Astrocyte of the spinal cord (primary cell): ENCODE measurements around the gene HLA-DMA.
A peak's percentile ranks its signal among the peaks of the same experiment; 100 is the strongest.

Experiments used
- DNase-seq: peaks from one replicate; pipeline ENCODE4 v3.0.0; 2011; ENCODE audit warnings: low read depth, low spot score
- H3K4me3 ChIP-seq: 2 replicates; pipeline ENCODE4 v1.5.1; 2011; ENCODE audit warnings: low read depth, mild to moderate bottlenecking, low read length, moderate library complexity
- CTCF ChIP-seq: IDR thresholded peaks from 2 replicates; pipeline ENCODE4 v1.5.1; 2012; ENCODE audit warnings: low read depth, mild to moderate bottlenecking, low read length, inconsistent platforms
- in situ Hi-C: cut with HindIII; loops from 2 replicates; pipeline ENCODE4 v1.10.0; 2017; ENCODE audit warnings: low sequenced_read_pairs

The HLA-DMA gene

GRCh38 chr6:32940656-32941213 is 12.2 kb downstream of the HLA-DMA start, which contains the start of gene HLA-DMB:
TSS of gene HLA-DMB (minus strand) at chr6:32941028. CDS start at chr6:32940807, 221 bp downstream.
- H3K4me3 ChIP-seq, result no peak within 1 kb of the TSS
- no peak for TF ChIP-seq CTCF
- in situ Hi-C loops, result no loop called here

GRCh38 chr6:32938494-32938893 is 14.4 kb downstream of the HLA-DMA start:
- no peak for TF ChIP-seq CTCF
- in situ Hi-C loops, result no loop called here
- H3K4me3 ChIP-seq, result no peak overlapping the region
- no peak for DNase-seq

More at GRCh38 chr6:32940656-32941213, 12.2 kb downstream of the HLA-DMA start, which contains the start of gene HLA-DMB:
- DNase-seq, result peak; percentile 64

GRCh38 chr6:32937230-32937633 is 15.7 kb downstream of the HLA-DMA start:
- in situ Hi-C loops, result no loop called here
- DNase-seq, result no peak
- H3K4me3 ChIP-seq, result no peak overlapping the region
- TF ChIP-seq CTCF, result no peak

- DNase-seq, result no peak
- in situ Hi-C loops, result no loop called here
- no peak overlapping the region for H3K4me3 ChIP-seq
- TF ChIP-seq CTCF, result no peak
Measured at GRCh38 chr6:32936239-32937152, 16.4 kb downstream of the HLA-DMA start.

- no peak overlapping the region for H3K4me3 ChIP-seq
- in situ Hi-C loops, result no loop called here
- no peak for TF ChIP-seq CTCF
- DNase-seq, result no peak
Measured at GRCh38 chr6:32935551-32936238, 17.2 kb downstream of the HLA-DMA start.

GRCh38 chr6:32933661-32934085 is 19.2 kb downstream of the HLA-DMA start:
- in situ Hi-C loops, result no loop called here
- H3K4me3 ChIP-seq, result no peak overlapping the region
- DNase-seq, result peak; percentile 78
- TF ChIP-seq CTCF, result peak; percentile 82
